ENCODE data around the gene ALG1. TPM values are rescaled to one million over a fixed set of nuclear protein-coding genes. Genes with fewer than 3 reads are reported as not detected.
A peak's percentile ranks its signal among the peaks of the same experiment; 100 is the strongest.

Gene ALG1, protein sequence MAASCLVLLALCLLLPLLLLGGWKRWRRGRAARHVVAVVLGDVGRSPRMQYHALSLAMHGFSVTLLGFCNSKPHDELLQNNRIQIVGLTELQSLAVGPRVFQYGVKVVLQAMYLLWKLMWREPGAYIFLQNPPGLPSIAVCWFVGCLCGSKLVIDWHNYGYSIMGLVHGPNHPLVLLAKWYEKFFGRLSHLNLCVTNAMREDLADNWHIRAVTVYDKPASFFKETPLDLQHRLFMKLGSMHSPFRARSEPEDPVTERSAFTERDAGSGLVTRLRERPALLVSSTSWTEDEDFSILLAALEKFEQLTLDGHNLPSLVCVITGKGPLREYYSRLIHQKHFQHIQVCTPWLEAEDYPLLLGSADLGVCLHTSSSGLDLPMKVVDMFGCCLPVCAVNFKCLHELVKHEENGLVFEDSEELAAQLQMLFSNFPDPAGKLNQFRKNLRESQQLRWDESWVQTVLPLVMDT
- total RNA-seq, result 27.2 TPM

DNA sequence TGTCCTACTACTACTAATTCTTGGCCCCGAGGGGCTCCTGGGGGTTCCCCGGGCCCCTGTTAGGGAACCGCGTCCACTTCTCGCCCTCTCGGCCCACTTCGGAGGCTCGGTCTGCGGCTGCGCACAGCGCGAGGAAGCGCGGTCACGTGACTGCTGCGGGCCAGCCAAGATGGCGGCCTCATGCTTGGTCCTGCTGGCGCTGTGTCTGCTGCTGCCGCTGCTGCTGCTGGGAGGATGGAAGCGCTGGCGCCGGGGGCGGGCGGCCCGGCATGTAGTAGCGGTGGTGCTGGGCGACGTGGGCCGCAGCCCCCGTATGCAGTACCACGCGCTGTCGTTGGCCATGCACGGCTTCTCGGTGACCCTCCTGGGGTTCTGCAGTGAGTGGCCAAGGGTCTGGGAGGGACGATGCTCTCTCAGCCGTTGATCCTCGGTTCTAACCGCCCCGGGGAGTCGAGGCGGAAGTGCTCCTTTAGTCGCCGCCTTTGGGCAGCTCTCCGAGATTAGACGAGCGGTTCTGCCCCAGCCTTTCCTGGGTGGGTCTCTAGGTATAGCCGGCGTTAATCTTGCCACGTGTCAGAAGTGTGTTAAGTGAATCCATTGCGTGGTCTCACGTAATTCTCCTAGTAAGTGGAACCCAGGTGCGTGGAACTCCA lies at the start of gene ALG1:
Gene ALG1, plus strand, starts transcription at position 163 of the 653 bp plus-strand sequence. Its CDS starts 7 bp downstream, at position 170.
- Histone ChIP-seq H3K36me3 (peaks cover 15 to 17% of the 10 kb centered on the region in 2 donors), H3K27ac (peak within 1 kb of the TSS; percentile 66 to 77), H3K27me3 (no peaks in the 10 kb centered on the region), H3K4me1 (peaks cover 0 to 10% of the 10 kb centered on the region in 2 donors), H3K4me3 (peak within 1 kb of the TSS; percentile 63 to 68), H3K9me3 (no peaks in the 10 kb centered on the region)
- TF ChIP-seq, protein P1, sequence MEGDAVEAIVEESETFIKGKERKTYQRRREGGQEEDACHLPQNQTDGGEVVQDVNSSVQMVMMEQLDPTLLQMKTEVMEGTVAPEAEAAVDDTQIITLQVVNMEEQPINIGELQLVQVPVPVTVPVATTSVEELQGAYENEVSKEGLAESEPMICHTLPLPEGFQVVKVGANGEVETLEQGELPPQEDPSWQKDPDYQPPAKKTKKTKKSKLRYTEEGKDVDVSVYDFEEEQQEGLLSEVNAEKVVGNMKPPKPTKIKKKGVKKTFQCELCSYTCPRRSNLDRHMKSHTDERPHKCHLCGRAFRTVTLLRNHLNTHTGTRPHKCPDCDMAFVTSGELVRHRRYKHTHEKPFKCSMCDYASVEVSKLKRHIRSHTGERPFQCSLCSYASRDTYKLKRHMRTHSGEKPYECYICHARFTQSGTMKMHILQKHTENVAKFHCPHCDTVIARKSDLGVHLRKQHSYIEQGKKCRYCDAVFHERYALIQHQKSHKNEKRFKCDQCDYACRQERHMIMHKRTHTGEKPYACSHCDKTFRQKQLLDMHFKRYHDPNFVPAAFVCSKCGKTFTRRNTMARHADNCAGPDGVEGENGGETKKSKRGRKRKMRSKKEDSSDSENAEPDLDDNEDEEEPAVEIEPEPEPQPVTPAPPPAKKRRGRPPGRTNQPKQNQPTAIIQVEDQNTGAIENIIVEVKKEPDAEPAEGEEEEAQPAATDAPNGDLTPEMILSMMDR (IDR thresholded peaks at IDR 0.05), result no peak
- peak; percentile 42 to 93 for DNase-seq (ENCODE audit: low spot score in 2 of 2)
- intact Hi-C loops (cut with DNase I), result loop anchor here (5.0 kb wide), 2 partner anchors 40 to 115 kb away; partner anchors contain the start of genes NAGPA and SEC14L5

DNA sequence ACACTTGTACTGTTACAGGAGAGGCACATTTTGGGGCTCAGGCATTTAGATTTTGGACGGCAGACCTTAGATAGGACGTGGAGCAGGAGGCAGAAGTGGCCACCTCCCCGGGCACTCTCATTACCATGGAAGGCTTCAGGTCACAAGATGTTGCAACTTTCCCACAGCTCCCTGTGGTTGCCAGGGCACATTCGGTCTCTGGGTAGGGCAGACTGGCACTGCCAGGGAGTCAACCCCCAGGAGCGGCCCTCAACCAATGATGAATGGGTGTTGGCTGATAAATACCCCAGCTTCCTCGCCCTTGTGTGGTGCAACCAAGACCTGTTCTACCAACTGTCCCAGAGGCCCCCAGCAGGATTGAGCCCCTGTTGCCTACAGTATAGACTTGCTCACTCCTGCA lies 49.1 kb upstream of the ALG1 start:
- intact Hi-C loops (cut with DNase I), result no loop called here

DNA sequence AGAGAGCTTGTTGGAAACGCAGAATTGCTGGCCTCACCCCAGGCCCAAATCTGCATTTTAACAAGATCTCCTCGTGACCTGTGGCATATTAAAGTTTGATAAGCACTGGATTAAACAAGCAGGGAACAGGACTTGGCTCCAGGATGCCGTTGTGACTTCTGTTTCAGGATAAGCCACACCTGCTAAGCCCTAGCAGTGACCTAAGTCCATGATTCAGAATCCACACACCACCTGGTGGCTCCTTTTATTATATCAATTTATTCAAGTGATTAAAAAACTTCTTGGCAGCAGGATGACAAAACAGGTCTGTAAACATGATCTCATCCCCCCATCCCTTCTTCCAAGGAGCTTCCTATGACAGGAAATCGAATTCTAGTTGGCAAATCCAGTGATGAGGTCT lies 47.0 kb upstream of the ALG1 start:
- Histone ChIP-seq H3K27ac (no peak overlapping the region), H3K27me3 (no peaks in the 10 kb centered on the region), H3K4me3 (no peak overlapping the region), H3K36me3 (peaks cover 11 to 14% of the 10 kb centered on the region in 2 donors), H3K9me3 (no peaks in the 10 kb centered on the region), H3K4me1 (no peaks in the 10 kb centered on the region)
- intact Hi-C loops (cut with DNase I), result no loop called here
- TF ChIP-seq, protein P1 (IDR thresholded peaks at IDR 0.05), result no peak
- DNase-seq (ENCODE audit: low spot score in 2 of 2), result no peak

More for the DNA sequence above, 49.1 kb upstream of the ALG1 start:
- no peak overlapping the region for H3K4me3 ChIP-seq
- DNase-seq (ENCODE audit: low spot score in 2 of 2), result no peak
- no peaks in the 10 kb centered on the region for H3K27me3 ChIP-seq
- TF ChIP-seq, protein P1 (IDR thresholded peaks at IDR 0.05), result no peak
- no peaks in the 10 kb centered on the region for H3K4me1 ChIP-seq
- H3K27ac ChIP-seq, result no peak overlapping the region
- H3K9me3 ChIP-seq, result no peaks in the 10 kb centered on the region
- peaks cover 0 to 10% of the 10 kb centered on the region in 2 donors for H3K36me3 ChIP-seq

DNA sequence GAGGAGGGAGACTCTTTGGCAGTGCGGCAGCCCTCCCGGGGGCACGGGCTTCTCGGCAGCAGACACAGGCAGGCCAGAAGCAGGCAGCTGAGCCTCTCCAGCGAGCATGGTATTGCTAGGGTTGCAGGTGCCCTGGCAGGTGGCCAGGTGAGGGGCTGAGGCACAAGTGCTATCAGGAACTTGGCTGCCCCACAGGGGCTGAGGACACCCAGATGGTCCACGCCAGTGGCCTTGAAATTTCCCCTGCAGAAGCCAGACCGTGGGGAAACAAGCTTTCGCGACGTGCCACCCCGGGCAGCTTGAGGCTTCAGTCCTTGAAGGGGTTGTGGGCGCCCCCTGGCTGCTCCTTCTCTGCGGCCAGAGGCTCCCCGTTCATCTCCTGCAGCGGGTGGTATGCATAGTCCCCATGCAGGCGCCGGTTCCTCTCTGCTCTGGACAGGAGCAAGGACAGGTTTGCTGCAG lies 46.4 kb upstream of the ALG1 start:
- Histone ChIP-seq H3K27me3 (no peaks in the 10 kb centered on the region), H3K27ac (no peak overlapping the region), H3K4me1 (no peaks in the 10 kb centered on the region), H3K4me3 (no peak overlapping the region), H3K36me3 (peaks cover 11 to 14% of the 10 kb centered on the region in 2 donors), H3K9me3 (no peaks in the 10 kb centered on the region)
- intact Hi-C loops (cut with DNase I), result no loop called here
- TF ChIP-seq, protein P1 (IDR thresholded peaks at IDR 0.05), result peak in 1 of 3 experiments; percentile 5
- no peak for DNase-seq (ENCODE audit: low spot score in 2 of 2)

DNA sequence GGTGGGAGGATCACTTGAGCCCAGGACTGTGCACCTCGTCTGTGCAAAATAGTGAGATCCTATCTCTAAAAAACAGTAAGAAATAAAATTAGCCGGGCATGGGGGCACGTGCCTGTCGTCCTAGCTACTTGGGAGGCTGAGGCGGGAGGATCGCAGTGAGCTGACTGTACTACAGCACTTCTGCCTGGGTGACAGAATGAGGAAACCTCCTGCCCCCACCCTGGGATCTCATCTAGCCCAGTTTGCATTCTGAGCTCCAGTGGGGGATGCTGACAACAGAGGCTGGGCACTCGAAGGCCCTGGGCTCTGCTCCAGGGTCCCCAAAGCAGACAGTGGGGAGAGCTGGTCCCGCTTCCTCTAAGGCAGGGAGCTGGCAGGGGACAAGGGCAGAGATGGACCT lies 45.0 kb upstream of the ALG1 start:
- H3K4me1 ChIP-seq, result no peaks in the 10 kb centered on the region
- H3K27ac ChIP-seq, result no peak overlapping the region
- no peaks in the 10 kb centered on the region for H3K27me3 ChIP-seq
- intact Hi-C loops (cut with DNase I), result no loop called here
- no peak overlapping the region for H3K4me3 ChIP-seq
- peaks cover 11 to 14% of the 10 kb centered on the region in 2 donors for H3K36me3 ChIP-seq
- no peak for DNase-seq (ENCODE audit: low spot score in 2 of 2)
- H3K9me3 ChIP-seq, result no peaks in the 10 kb centered on the region
- TF ChIP-seq, protein P1 (IDR thresholded peaks at IDR 0.05), result no peak
